Fibroblast of skin of left biceps (primary cell): ENCODE measurements around the gene BDKRB1.
"Not testable (repeated sequence)": the region's sequence is repeated elsewhere in the genome, so short reads cannot be mapped to it uniquely, and the experiment has no call there.

Source experiments
- DNase-seq, 2 experiments: peaks; one replicate each; pipeline ENCODE4 v3.0.0-alpha.2; 2013; ENCODE audit warnings: low read depth in 2 of 2

The BDKRB1 gene

GRCh38 chr14:96233661-96234060 is 22.3 kb upstream of the BDKRB1 start:
- no peak for DNase-seq

- no peak for DNase-seq
These were observed 20.6 kb upstream of the BDKRB1 start for GRCh38 chr14:96235426-96235825.

DNA sequence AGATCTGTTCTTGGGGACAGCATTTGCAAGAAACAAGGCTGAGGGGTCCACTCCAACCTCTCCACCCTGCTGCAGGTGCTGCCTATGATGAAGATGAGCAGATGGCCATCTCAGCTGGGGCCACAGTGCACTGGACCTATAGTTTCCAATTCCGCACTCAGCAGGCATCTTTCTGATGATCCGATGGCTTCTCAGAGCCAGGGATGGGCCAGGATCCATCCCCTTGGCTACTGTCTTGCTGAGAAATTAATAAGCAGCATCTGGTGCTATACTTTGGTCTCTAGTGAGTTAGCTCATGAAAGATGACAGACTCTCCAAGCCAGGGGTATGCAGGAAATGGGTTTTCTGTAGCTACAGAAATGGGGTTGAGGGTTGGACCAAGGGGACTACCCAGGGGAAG is 18.4 kb upstream of the BDKRB1 start:
- DNase-seq, result no peak

- no peak for DNase-seq
These were observed 17.2 kb upstream of the BDKRB1 start for GRCh38 chr14:96238676-96239265.

- DNase-seq, result no peak
These were observed 16.3 kb upstream of the BDKRB1 start for GRCh38 chr14:96239711-96240141.

DNA sequence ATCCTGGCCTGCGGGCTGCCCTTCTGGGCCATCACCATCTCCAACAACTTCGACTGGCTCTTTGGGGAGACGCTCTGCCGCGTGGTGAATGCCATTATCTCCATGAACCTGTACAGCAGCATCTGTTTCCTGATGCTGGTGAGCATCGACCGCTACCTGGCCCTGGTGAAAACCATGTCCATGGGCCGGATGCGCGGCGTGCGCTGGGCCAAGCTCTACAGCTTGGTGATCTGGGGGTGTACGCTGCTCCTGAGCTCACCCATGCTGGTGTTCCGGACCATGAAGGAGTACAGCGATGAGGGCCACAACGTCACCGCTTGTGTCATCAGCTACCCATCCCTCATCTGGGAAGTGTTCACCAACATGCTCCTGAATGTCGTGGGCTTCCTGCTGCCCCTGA is 15.4 kb upstream of the BDKRB1 start:
- DNase-seq, result no peak

DNA sequence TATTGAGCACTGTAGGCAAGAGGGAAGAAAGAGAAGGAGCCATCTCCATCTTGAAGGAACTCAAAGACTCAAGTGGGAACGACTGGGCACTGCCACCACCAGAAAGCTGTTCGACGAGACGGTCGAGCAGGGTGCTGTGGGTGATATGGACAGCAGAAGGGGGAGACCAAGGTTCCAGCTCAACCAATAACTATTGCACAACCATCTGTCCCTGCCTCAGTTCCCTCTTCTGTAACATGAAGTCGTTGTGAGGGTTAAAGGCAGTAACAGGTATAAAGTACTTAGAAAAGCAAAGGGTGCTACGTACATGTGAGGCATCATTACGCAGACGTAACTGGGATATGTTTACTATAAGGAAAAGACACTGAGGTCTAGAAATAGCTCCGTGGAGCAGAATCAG is 13.9 kb upstream of the BDKRB1 start:
- no peak for DNase-seq

DNA sequence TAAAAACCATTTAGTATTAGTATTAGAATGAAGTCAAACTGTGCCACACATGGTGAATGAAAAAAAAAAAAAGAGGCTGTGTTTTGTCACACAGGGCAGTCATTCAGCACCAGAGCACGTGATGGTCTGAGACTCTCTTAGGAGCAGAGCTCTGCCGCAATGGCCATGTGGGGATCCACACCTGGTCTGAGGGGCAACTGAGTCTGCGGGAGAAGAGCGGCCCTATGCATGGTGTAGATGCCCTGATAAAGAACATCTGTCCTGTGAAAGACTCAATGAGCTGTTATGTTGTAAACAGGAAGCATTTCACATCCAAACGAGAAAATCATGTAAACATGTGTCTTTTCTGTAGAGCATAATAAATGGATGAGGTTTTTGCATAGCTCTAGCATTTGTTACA is 12.2 kb upstream of the BDKRB1 start:
- DNase-seq, result no peak

- not testable (repeated sequence) for DNase-seq
These were observed 10.9 kb upstream of the BDKRB1 start for GRCh38 chr14:96245074-96245473.

DNA sequence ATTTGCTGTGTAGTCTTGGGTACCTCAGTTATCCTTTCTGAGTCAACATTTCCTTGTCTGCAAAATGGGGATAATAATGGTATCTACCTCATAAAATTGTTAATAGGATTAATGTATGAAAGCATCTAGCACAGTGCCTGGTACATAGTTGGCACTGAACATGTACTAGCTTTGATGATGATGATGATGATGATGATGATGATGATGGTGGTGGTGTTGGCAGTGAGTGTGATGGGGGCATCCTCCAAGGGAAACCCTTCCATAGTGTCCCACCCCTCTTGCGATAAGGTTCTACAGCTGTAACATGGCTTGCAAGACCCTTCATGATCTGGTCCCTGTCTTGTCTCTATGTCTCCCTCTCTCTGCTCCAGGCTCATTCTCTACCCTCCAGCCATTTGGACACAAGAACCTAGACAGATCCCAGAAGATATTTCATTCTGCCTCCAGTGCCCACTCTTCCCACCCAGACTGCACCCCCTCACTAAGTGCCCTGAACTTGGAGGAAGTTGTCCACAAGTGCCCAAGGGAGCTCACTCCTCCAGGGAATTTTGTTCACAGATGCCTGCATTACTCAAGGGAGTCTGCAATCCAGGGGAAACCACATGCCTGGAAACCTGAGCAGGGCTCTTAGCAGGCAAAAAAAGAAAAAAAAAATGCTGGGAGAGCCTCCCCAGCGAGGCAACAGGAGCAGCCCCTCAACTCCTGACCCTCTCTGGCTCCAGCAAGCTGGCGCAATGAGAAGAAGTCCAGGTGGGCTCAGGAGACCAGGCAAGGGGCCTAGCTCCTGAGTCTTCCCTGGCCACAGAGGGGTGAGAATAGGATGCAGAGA is 10.1 kb upstream of the BDKRB1 start:
- peak in 1 of 2 experiments; percentile 50 for DNase-seq

GRCh38 chr14:96246539-96246847 is 9.5 kb upstream of the BDKRB1 start:
- peak; percentile 73 to 76 for DNase-seq

DNA sequence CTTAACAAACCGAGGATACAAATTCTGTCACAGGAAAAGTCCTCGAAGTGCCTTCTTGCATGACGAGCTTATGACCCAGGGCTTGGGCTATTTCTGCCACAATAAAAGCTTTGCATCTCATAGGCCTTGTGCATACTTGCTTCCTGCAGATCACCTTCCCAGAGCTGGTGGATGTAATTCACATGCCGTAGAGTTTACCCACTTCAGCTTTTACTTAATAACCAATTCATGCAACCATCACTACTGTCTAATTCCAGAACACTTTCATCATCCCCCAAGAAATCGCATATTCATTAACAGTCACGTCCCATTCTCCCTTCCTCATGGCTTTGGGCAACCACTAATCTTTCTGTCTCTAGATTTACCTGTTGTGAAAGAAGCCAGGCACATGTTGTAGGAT is 9.0 kb upstream of the BDKRB1 start:
- DNase-seq, result no peak

GRCh38 chr14:96249029-96249428 is 7.0 kb upstream of the BDKRB1 start:
- DNase-seq, result peak; percentile 73 to 77

DNA sequence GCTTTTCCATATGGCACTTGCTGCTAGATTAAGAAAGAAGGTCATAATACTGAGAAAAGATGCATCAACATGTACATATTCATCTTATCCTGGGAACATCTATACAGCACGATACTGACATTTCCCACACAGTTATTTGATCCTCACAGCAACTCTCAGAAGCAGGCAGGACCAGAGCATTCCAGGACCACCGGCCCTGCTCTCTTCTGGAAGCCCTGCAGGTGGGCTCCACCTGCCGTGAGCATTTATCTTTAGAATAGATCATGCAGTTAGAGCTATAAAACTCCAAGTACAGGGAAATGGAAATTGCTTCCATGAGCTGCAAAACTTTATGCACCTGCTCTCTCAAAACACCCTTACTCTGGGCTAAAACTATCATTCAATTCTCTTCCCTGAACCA is 5.5 kb upstream of the BDKRB1 start:
- no peak for DNase-seq

GRCh38 chr14:96251656-96252155 is 4.3 kb upstream of the BDKRB1 start:
- DNase-seq, result no peak

- no peak for DNase-seq
These were observed 3.5 kb upstream of the BDKRB1 start for GRCh38 chr14:96252323-96252998.

GRCh38 chr14:96252999-96253539 is 2.9 kb upstream of the BDKRB1 start:
- DNase-seq, result peak; percentile 80

DNA sequence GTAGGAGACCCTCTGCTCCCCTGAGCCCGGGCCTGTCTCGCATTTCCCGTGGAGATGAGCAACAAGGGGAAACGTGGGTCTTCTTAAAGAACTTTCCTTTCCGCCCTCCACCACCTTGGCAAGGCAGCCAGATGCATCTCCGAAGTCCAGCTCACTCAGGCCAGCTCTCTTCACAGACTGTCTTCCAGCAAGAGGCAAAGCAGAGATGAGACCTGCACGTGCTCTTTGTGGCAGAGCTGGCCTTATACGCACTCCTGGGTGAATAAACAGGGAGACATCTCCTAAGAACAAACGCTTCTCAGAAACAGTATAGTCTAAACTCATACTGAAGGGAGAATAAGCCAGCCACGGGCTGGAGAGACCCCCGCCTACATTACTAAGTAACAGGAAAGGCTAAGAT is 1.3 kb upstream of the BDKRB1 start:
- DNase-seq, result no peak

- no peak for DNase-seq
These were observed 397 bp downstream of the BDKRB1 start for GRCh38 chr14:96256407-96256806.

DNA sequence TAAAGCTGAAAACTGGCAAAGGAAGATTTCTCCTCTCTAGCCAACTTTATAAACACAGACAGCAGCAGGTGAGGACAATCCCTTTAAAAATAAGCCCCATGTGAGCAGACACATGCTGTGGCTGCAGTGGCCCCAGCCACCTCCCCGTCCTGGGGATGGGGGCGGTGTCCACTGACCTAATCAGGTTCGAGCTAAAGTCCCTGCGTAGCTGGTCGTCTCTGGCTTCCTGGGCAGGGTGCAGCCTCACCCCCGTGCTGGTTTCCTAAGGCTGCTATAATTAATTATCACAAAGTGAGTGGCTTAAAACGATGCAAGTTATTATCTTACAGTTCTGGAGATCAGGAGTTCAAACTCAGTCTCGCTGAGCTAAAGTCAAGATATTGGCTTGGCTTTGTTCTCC is 1.0 kb downstream of the BDKRB1 start:
- no peak for DNase-seq

DNA sequence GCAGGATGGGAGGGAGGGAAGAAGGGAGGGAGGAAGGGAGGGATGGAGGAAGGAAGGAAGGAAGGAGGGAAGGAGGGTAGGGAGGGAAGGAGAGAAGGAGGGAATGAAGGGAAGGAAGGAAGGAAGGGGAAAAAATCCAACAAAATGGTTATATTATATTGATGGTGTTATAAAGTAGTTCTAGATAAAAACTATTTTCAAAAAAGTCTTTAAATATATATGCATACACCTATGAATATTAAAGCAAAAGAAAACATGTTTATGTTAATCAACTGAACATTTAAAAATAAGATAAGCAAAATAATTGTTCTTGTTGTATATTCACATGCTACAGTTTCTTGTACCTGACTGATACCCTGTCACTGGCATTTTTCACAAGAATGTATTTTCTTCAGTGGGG is 1.9 kb downstream of the BDKRB1 start:
- no peak for DNase-seq

- peak; percentile 65 to 71 for DNase-seq
These were observed 4.4 kb downstream of the BDKRB1 start for GRCh38 chr14:96260341-96260821.
